Smooth muscle cell (in vitro differentiated cells): ENCODE measurements around the gene SCN5A. TPM values are rescaled to one million over a fixed set of nuclear protein-coding genes. Genes with fewer than 3 reads are reported as not detected.

Source experiments
- DNase-seq: peaks from one replicate; lab custom pipeline; 2025; ENCODE audit not compliant: unreplicated experiment; lab: John Stamatoyannopoulos, UW
- H2AFZ ChIP-seq: fragments of 200-600 bp; sonication (generic); 2 replicates; pipeline ENCODE4 v1.6.0; 2016; ENCODE audit warnings: antibody characterized with exemption, low read depth, mild to moderate bottlenecking
- H3F3A ChIP-seq: fragments of 200-600 bp; sonication (generic); 2 replicates; pipeline ENCODE4 v1.6.0; 2017; ENCODE audit warnings: antibody characterized with exemption, low read depth
- H3K27ac ChIP-seq: fragments of 200-600 bp; sonication (generic); 2 replicates; pipeline ENCODE4 v1.5.1; 2016; ENCODE audit warnings: low read depth, mild to moderate bottlenecking
- H3K27me3 ChIP-seq: fragments of 200-600 bp; sonication (generic); 2 replicates; pipeline ENCODE4 v1.6.1; 2016; ENCODE audit warnings: low read depth, mild to moderate bottlenecking
- H3K36me3 ChIP-seq: fragments of 200-600 bp; sonication (generic); 2 replicates; pipeline ENCODE4 v1.5.1; 2016; ENCODE audit warnings: low read depth
- H3K4me1 ChIP-seq: fragments of 200-600 bp; sonication (generic); 2 replicates; pipeline ENCODE4 v1.5.1; 2016; ENCODE audit warnings: low read depth
- H3K4me2 ChIP-seq: fragments of 200-600 bp; sonication (generic); 2 replicates; pipeline ENCODE4 v1.6.0; 2016; ENCODE audit warnings: mild to moderate bottlenecking
- H3K4me3 ChIP-seq: fragments of 200-600 bp; sonication (generic); 2 replicates; pipeline ENCODE4 v1.5.1; 2016; ENCODE audit warnings: mild to moderate bottlenecking
- H3K79me2 ChIP-seq: fragments of 200-600 bp; sonication (generic); 2 replicates; pipeline ENCODE4 v1.6.0; 2016; ENCODE audit warnings: low read depth, mild to moderate bottlenecking
- H3K9ac ChIP-seq: fragments of 200-600 bp; sonication (generic); 2 replicates; pipeline ENCODE4 v1.6.0; 2016; ENCODE audit warnings: low read depth
- H3K9me3 ChIP-seq: fragments of 200-600 bp; sonication (generic); replicated peaks from 2 replicates; pipeline ENCODE4 v1.5.1; 2016; ENCODE audit warnings: low read depth
- H4K20me1 ChIP-seq: fragments of 200-600 bp; sonication (generic); 2 replicates; pipeline ENCODE4 v1.6.0; 2016; ENCODE audit warnings: low read depth
- CTCF ChIP-seq: fragments of 200-600 bp; sonication (generic); IDR thresholded peaks from 2 replicates; pipeline ENCODE4 v1.5.1; 2017; ENCODE audit warnings: borderline replicate concordance, mild to moderate bottlenecking, antibody characterized with exemption; ENCODE audit not compliant: insufficient read depth, poor library complexity, severe bottlenecking
- WGBS: methylation state at CpG from one replicate; pipeline ENCODE4 v1.1.7; 2016; ENCODE audit warnings: low lambda C conversion rate; 5-methylcytosine and 5-hydroxymethylcytosine counted together
- polyA plus RNA-seq: library from polyadenylated mRNA; unstranded; fragments of >200 nt; fragmentation: Nextera tagmentation; extraction: Ambion mirVana; gene quantifications from 2 replicates; pipeline ENCODE4 v1.2.1, GENCODE V29; 2016
- total RNA-seq: library from RNA; depleted of rRNA; stranded (reverse); fragments of >200 nt; gene quantifications from 2 replicates; pipeline ENCODE4 v1.2.3, GENCODE V29; 2014

Gene SCN5A
- total RNA-seq (0.76 and 3.4 TPM in 2 replicates), polyA plus RNA-seq (0.93 and 1.6 TPM in 2 replicates)

- no peaks in the 10 kb centered on the region for H4K20me1 ChIP-seq
- no peak for DNase-seq
- peak within 1 kb of the TSS; percentile 91 for H3K4me2 ChIP-seq
- no peak for TF ChIP-seq CTCF
- H3F3A ChIP-seq: no peaks in the 10 kb centered on the region
- WGBS: 10% methylated on average over 20 of the region's 76 CpGs
- peak within 1 kb of the TSS; percentile 50 for H3K4me3 ChIP-seq
- H3K9ac ChIP-seq: no peak within 1 kb of the TSS
- H3K36me3 ChIP-seq: no peaks in the 10 kb centered on the region
- H3K27me3 ChIP-seq: peaks cover 48% of the 10 kb centered on the region
- H2AFZ ChIP-seq: peak within 1 kb of the TSS; percentile 72
- no peaks in the 10 kb centered on the region for H3K79me2 ChIP-seq
- no peaks in the 10 kb centered on the region for H3K4me1 ChIP-seq
- H3K9me3 ChIP-seq: no peaks in the 10 kb centered on the region
- H3K27ac ChIP-seq: no peak within 1 kb of the TSS
Measured at GRCh38 chr3:38649500-38650247, at the start of gene SCN5A. Gene SCN5A (minus strand): TSS chr3:38649687. CDS start chr3:38633307, 16,380 bp downstream.

- WGBS: 83% methylated on average over 5 of the region's 5 CpGs
Measured at GRCh38 chr3:38698760-38699159, 49.3 kb upstream of the SCN5A start.

GRCh38 chr3:38698061-38698460 lies 48.6 kb upstream of the SCN5A start:
- Histone ChIP-seq H3K27ac (no peak overlapping the region), H3K27me3 (peaks cover 9% of the 10 kb centered on the region), H3F3A (no peaks in the 10 kb centered on the region), H3K4me1 (no peaks in the 10 kb centered on the region), H3K9me3 (no peaks in the 10 kb centered on the region), H3K79me2 (no peaks in the 10 kb centered on the region), H2AFZ (no peak overlapping the region), H3K4me2 (no peak overlapping the region), H3K36me3 (no peaks in the 10 kb centered on the region), H3K4me3 (no peak overlapping the region), H3K9ac (no peak overlapping the region), H4K20me1 (no peaks in the 10 kb centered on the region)
- DNase-seq: no peak
- 92% methylated on average over 12 of the region's 12 CpGs for WGBS
- TF ChIP-seq CTCF: no peak

More at GRCh38 chr3:38698760-38699159, 49.3 kb upstream of the SCN5A start:
- no peak for TF ChIP-seq CTCF
- no peaks in the 10 kb centered on the region for H3K4me1 ChIP-seq
- H3K36me3 ChIP-seq: no peaks in the 10 kb centered on the region
- no peak overlapping the region for H3K27ac ChIP-seq
- no peaks in the 10 kb centered on the region for H3F3A ChIP-seq
- no peaks in the 10 kb centered on the region for H4K20me1 ChIP-seq
- peaks cover 9% of the 10 kb centered on the region for H3K27me3 ChIP-seq
- no peak overlapping the region for H3K4me2 ChIP-seq
- no peak for DNase-seq
- H3K4me3 ChIP-seq: no peak overlapping the region
- H3K9me3 ChIP-seq: no peaks in the 10 kb centered on the region
- no peaks in the 10 kb centered on the region for H3K79me2 ChIP-seq
- H3K9ac ChIP-seq: no peak overlapping the region
- no peak overlapping the region for H2AFZ ChIP-seq

- H3K79me2 ChIP-seq: no peaks in the 10 kb centered on the region
- no peaks in the 10 kb centered on the region for H3K9me3 ChIP-seq
- H3K9ac ChIP-seq: no peak overlapping the region
- H3K4me1 ChIP-seq: no peaks in the 10 kb centered on the region
- no peak overlapping the region for H3K27ac ChIP-seq
- H3K4me2 ChIP-seq: no peak overlapping the region
- H3K27me3 ChIP-seq: peaks cover 9% of the 10 kb centered on the region
- no peaks in the 10 kb centered on the region for H3F3A ChIP-seq
- no peaks in the 10 kb centered on the region for H4K20me1 ChIP-seq
- DNase-seq: no peak
- no peak for TF ChIP-seq CTCF
- no peaks in the 10 kb centered on the region for H3K36me3 ChIP-seq
- H2AFZ ChIP-seq: no peak overlapping the region
- 67% methylated on average over 2 of the region's 2 CpGs for WGBS
- no peak overlapping the region for H3K4me3 ChIP-seq
Measured at GRCh38 chr3:38696034-38696433, 46.5 kb upstream of the SCN5A start.
